GM12875 (cell line): Measurements from ENCODE around the gene BTBD2.
A peak's percentile ranks its signal among the peaks of the same experiment; 100 is the strongest.

ENCODE experiments used
- H3K4me3 ChIP-seq: one replicate; pipeline ENCODE4 v1.5.1; 2011; ENCODE audit warnings: low read depth, low read length, control low read depth
- TF ChIP-seq, protein P1 (sequence below): IDR thresholded peaks from 2 replicates; pipeline ENCODE4 v1.5.1; 2011; ENCODE audit warnings: low read depth, mild to moderate bottlenecking, control low read depth, inconsistent platforms, low read length, moderate library complexity, borderline replicate concordance; ENCODE audit not compliant: insufficient read depth

Gene BTBD2

DNA sequence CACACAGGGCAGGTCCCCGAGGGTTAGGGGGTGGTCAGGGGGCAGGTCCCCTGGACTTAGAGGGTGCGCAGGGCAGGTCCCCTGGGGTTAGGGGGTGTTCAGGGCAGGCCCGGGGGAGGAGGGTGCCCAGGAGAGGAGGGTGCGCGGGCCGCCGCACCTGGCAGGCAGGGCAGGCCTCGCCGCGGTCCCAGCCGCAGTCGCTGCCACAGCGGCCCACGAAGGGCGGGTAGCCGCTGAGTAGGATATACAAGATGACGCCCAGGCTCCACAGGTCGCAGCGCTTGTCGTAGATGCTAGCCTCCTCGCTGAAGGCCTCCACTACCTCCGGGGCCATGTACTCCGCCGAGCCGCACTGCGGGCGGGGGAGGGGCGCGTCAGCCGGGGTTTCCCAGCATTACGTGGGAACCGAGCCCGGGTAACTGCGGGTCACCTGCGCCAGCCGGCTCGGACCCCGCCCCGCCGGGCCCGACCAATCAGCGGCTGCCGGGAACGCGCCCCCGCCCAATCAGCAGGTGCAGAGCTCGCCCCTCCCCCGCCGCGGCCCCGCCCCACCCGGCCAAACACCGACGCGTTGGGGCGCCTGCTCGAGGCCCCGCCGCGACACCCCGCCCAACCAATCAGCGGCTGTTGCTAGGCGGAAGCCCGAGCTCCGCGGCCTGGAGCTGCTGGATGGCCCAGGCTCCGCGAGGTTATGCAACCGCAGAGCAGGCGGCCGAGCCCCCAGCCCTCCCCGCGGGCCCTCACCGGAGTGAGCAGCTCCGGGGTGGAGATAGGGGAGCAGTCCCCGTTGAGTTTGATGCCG, 26.4 kb upstream of the BTBD2 start:
- H3K4me3 ChIP-seq, result peak overlapping the region; percentile 59
- TF ChIP-seq, protein P1, sequence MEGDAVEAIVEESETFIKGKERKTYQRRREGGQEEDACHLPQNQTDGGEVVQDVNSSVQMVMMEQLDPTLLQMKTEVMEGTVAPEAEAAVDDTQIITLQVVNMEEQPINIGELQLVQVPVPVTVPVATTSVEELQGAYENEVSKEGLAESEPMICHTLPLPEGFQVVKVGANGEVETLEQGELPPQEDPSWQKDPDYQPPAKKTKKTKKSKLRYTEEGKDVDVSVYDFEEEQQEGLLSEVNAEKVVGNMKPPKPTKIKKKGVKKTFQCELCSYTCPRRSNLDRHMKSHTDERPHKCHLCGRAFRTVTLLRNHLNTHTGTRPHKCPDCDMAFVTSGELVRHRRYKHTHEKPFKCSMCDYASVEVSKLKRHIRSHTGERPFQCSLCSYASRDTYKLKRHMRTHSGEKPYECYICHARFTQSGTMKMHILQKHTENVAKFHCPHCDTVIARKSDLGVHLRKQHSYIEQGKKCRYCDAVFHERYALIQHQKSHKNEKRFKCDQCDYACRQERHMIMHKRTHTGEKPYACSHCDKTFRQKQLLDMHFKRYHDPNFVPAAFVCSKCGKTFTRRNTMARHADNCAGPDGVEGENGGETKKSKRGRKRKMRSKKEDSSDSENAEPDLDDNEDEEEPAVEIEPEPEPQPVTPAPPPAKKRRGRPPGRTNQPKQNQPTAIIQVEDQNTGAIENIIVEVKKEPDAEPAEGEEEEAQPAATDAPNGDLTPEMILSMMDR, result no peak

DNA sequence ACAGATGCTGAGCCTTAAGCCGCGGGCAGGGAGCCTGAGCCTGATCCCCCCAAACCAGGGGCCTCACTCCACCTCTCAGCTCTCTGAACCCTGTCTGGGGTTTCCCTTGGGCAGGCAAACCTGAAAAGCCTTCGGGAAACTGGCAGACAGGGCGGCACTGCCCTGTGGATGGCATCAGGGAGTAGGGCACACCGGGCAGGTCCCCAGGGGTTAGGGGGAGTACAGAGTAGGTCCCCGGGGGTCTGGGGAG, 25.8 kb upstream of the BTBD2 start:
- TF ChIP-seq, protein P1, result no peak
- H3K4me3 ChIP-seq, result peak overlapping the region; percentile 59

DNA sequence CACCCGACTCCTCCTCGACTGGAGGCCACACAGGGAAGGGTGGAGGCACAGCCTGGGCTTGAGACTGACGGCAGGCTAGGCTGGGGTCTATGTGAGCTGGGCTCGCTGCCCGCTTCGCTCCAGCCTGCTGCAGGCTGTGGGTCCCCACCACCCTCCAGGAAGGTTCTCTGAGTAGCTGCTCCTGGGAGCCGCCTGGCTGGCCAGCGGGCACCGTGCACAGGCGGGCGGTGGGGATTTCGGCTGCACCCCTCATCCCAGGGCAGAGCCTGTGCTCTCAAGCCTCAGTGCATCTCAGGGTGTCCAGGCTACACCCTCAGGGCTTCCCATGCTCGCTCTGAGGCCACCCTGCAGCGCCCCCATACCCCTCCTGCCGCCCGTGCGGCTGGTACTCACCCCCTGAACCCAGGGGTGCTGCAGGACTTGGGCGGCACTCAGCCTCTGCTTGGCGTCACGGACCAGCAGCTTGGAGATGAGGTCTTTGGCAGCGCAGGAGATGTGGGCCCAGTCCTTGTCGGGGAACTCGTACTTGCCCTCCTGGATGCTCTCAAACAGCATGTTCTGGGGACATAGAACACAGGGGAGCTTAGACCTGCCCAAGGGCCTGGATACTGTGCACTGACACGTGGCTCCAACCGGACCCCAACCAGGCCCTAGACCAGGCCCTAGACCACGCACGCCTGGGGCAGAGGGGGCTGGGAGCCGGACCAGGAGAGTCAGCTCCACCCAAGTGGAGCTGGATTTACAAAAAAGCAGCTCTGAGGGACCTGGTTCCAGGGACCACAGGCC, 25.3 kb upstream of the BTBD2 start:
- TF ChIP-seq, protein P1, result no peak
- H3K4me3 ChIP-seq, result no peak overlapping the region

DNA sequence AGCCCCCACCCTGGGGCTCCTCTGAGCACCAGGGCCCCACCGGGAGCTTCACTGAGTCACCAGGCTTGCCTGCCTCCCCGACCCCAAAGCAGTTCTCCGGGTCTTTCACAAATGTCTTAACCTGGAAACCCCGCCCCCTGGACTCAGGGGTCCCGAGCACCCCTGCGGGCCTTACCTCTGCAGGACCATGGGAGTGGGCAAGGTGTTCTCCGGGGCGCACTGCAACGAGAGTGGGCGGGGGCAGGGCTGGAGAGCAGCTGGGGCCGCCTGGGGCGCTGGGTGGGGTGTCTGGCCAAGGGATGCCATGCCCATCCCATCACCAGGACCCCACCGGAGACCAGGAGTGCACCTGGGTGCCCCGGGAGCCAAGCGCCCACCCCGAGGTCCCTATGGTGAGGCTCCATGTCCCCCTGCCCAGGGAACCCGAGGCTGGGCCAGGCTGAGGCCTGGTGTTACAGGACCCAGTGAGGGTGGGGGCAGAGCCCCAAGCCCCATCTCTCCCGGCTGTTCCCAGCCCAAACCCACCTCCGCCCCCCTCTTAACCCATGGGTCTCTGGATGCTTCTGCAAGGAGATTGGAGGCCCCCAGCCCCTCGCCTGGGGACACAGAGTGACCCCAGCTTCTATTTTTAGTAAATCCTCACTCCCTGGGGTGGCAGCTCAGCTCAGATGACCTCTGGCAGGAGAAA, 24.6 kb upstream of the BTBD2 start:
- no peak overlapping the region for H3K4me3 ChIP-seq
- TF ChIP-seq, protein P1, result no peak

DNA sequence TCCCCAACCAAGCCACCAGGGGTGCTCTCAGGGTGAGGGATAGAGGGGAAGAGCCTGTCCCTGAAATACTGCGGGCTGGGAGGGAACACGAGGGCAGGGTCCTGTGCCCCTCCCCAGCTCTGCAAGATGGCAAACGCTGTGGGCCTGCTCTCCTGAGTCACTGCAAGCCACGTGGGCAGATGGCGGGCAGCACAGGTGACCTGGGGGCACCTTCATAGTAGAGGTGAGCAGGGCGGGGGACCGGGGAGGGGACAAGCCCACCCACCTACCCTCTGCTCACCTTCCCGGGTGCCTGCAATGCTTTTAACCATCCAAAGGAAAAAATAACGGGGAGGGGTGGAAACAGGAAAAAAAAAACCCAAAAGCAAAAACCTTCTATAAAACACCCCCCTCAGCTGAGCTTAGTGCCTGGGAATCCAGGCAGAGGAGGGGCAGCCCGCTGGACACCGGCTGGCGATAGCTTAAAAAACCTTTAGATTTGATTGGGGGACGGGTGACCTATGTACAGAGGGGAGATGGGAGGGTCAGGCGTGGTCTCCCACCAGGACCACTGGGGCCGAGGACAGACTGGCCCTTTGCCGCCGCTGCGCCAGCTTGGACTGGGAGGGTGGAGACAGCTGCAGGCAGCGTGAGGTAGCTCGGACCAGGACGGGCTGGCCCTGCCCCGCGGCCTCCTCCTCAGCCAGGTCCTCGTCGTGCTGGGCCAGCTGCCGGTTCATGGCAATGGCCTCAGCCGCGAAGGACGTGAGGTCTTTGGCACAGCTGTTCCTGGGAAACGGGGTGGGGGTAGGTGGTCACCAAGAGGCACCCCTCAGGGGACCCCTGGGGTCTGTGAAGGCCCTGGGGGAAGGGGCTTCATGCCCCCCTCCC, 23.8 kb upstream of the BTBD2 start:
- H3K4me3 ChIP-seq, result no peak overlapping the region
- TF ChIP-seq, protein P1, result no peak

DNA sequence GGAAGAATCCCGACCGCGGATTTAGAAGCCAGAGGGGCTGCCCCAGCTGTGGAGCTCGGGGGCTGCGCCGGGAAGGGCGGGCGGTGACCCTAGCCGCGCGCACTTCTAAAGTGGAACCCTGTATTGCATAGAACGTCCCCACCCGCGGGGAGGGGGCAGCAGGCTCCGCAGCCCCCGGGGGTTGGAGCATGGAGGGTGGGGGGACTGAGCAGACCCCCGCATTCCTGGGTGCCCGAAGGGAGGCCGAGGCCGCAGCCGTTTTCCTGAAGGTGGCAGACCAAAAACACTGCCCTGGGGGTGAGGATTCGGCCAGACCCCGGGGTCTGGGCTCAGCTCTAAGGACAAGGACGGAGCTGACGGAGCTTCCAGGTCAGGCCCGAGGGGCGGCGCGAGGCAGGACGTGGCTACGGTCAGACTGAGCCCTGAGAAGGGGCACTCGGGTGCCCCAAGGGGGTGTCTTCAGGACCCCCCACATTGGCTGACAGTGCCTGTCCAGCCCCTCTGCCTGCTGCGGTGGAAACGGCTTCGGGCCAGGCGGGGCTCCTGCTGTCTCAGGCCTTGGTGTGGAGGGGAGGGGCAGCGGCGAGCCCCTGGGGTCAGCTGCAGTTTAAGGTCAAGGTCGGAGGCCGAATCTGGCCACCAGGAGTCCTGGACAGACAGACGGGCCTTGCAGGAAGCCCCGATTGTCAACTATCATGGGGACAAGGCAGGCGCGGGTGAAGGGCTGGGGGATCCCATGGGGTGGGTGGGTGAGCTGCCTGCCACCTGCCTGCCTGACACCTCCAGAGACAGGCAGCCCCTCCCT, 23.0 kb upstream of the BTBD2 start:
- H3K4me3 ChIP-seq, result no peak overlapping the region
- TF ChIP-seq, protein P1, result no peak
